HepG2 (cell line): Measurements from ENCODE around the gene P2RY6. TPM values are rescaled to one million over a fixed set of nuclear protein-coding genes. Genes with fewer than 3 reads are reported as not detected.

Source experiments
- CEBPG ChIP-seq: IDR thresholded peaks from 2 replicates; pipeline ENCODE4 v1.6.1; 2016
- CHD4 ChIP-seq: fragments of 200-600 bp; sonication (generic); IDR thresholded peaks from 2 replicates; pipeline ENCODE4 v1.7.0; 2017; ENCODE audit warnings: mild to moderate bottlenecking, low read length, borderline replicate concordance
- DNMT3B ChIP-seq: conservative IDR thresholded peaks from 2 replicates; pipeline ENCODE4 v1.6.1; 2016; ENCODE audit warnings: missing biosample characterization, control low read depth
- DR1 ChIP-seq: sonication (generic); formaldehyde crosslinking; IDR thresholded peaks from 2 replicates; pipeline ENCODE4 v1.8.0; 2021; ENCODE audit warnings: mild to moderate bottlenecking, missing genetic modification reagents, inconsistent platforms
- ELF3 ChIP-seq: IDR thresholded peaks from 2 replicates; pipeline ENCODE4 v1.6.1; 2016; ENCODE audit warnings: missing genetic modification reagents, missing compliant biosample characterization
- ISX ChIP-seq: sonication (generic); formaldehyde crosslinking; conservative IDR thresholded peaks from 2 replicates; pipeline ENCODE4 v1.5.0; 2020; ENCODE audit warnings: missing genetic modification reagents
- KDM5A ChIP-seq: fragments of 200-600 bp; sonication (generic); IDR thresholded peaks from 2 replicates; pipeline ENCODE4 v1.7.0; 2018; ENCODE audit warnings: antibody characterized with exemption, mild to moderate bottlenecking, low read length, borderline replicate concordance
- MIER3 ChIP-seq: IDR thresholded peaks from 2 replicates; pipeline ENCODE4 v1.6.1; 2016; ENCODE audit warnings: missing compliant biosample characterization, borderline replicate concordance
- MTA1 ChIP-seq: sonication (generic); formaldehyde crosslinking; IDR thresholded peaks from 2 replicates; pipeline ENCODE4 v1.4.0; 2020; ENCODE audit warnings: missing genetic modification reagents, mild to moderate bottlenecking, borderline replicate concordance
- NBN ChIP-seq: fragments of 450-650 bp; conservative IDR thresholded peaks from 2 replicates; pipeline ENCODE4 v1.6.1; 2017
- POLR2A ChIP-seq, 2 experiments: IDR thresholded peaks; 2 replicates each; pipeline ENCODE4 v1.6.1; 2011; ENCODE audit warnings: low read depth in 2 of 2, low read length in 2 of 2, mild to moderate bottlenecking in 1 of 2, moderate library complexity in 1 of 2; ENCODE audit not compliant: insufficient read depth in 1 of 2
- POLR2G ChIP-seq: fragments of 200-400 bp; formaldehyde crosslinking; IDR thresholded peaks from 2 replicates; pipeline ENCODE4 v1.6.1; 2018; ENCODE audit warnings: mild to moderate bottlenecking, low read depth, low read length, moderate library complexity
- RARA ChIP-seq: IDR thresholded peaks from 2 replicates; pipeline ENCODE4 v1.6.1; 2016; ENCODE audit warnings: missing genetic modification reagents, missing compliant biosample characterization
- SOX5 ChIP-seq: IDR thresholded peaks from 2 replicates; pipeline ENCODE4 v1.6.1; 2016; ENCODE audit warnings: borderline replicate concordance
- ZFP82 ChIP-seq: sonication (generic); formaldehyde crosslinking; IDR thresholded peaks from 2 replicates; pipeline ENCODE4 v1.5.1; 2020; ENCODE audit warnings: mild to moderate bottlenecking, missing genetic modification reagents, borderline replicate concordance
- ZMAT3 ChIP-seq: sonication (generic); formaldehyde crosslinking; conservative IDR thresholded peaks from 2 replicates; pipeline ENCODE4 v1.7.0; 2021; ENCODE audit warnings: missing genetic modification reagents
- ZMYM2 ChIP-seq: sonication (generic); formaldehyde crosslinking; IDR thresholded peaks from 2 replicates; pipeline ENCODE4 v1.8.0; 2022; ENCODE audit warnings: mild to moderate bottlenecking, missing genetic modification reagents
- ZNF230 ChIP-seq: sonication (generic); formaldehyde crosslinking; IDR thresholded peaks from 2 replicates; pipeline ENCODE4 v1.4.0; 2020; ENCODE audit warnings: mild to moderate bottlenecking, missing genetic modification reagents
- ZNF510 ChIP-seq: sonication (generic); formaldehyde crosslinking; IDR thresholded peaks from 2 replicates; pipeline ENCODE4 v1.4.0; 2020; ENCODE audit warnings: low read depth, mild to moderate bottlenecking, missing genetic modification reagents
- ZNF616 ChIP-seq: sonication (generic); formaldehyde crosslinking; IDR thresholded peaks from 2 replicates; pipeline ENCODE4 v1.5.0; 2020; ENCODE audit warnings: low read depth, mild to moderate bottlenecking, missing genetic modification reagents
- polyA plus RNA-seq, 8 experiments: library from polyadenylated mRNA; depleted of rRNA in 3 of 8; stranded (reverse) in 7 of 8; unstranded in 1 of 8; fragments of >200 nt; fragmentation: Illumina TruSeq in 4 of 8; extraction: Trizol in 4 of 8; gene quantifications; 2 replicates each; pipeline versions ENCODE4 v1.2.1 to v1.2.3, GENCODE V29; 2011 to 2016; ENCODE audit warnings: low read depth in 4 of 8, missing spikeins in 1 of 8, mixed read lengths in 1 of 8; ENCODE audit not compliant: insufficient read depth in 1 of 8
- total RNA-seq, 5 experiments: library from RNA; depleted of rRNA; stranded (reverse); fragments of >200 nt; fragmentation: Illumina TruSeq; extraction: Trizol; gene quantifications; 2 replicates each; pipeline ENCODE4 v1.2.3, GENCODE V29; 2016; ENCODE audit warnings: low read depth in 1 of 5
- TF ChIP-seq, protein P1 (sequence below), 2 experiments: sonication (generic) in 1 of 2; formaldehyde crosslinking in 1 of 2; IDR thresholded peaks; 2 replicates each; pipeline versions ENCODE4 v1.4.0 to v1.6.1; 2018 to 2020; ENCODE audit warnings: missing genetic modification reagents in 2 of 2, borderline replicate concordance in 1 of 2, low read depth in 1 of 2, mild to moderate bottlenecking in 1 of 2, missing biosample characterization in 1 of 2
- TF ChIP-seq, protein P2 (sequence below): sonication (generic); formaldehyde crosslinking; IDR thresholded peaks from 2 replicates; pipeline ENCODE4 v1.5.1; 2020; ENCODE audit warnings: mild to moderate bottlenecking, missing genetic modification reagents, moderate library complexity
- TF ChIP-seq, protein P3 (sequence below): sonication (generic); formaldehyde crosslinking; IDR thresholded peaks from 2 replicates; pipeline ENCODE4 v1.8.1; 2023; ENCODE audit warnings: mild to moderate bottlenecking, missing genetic modification reagents
- TF ChIP-seq, protein P4 (sequence below): IDR thresholded peaks from 2 replicates; pipeline ENCODE4 v1.6.1; 2016; ENCODE audit warnings: low read depth

The P2RY6 gene
- total and polyA plus RNA-seq, 2 of the 13 experiments (the other 11 are each of a cell fraction or from before 2014, with no cell fraction given) = 0.09 to 0.29 TPM

DNA sequence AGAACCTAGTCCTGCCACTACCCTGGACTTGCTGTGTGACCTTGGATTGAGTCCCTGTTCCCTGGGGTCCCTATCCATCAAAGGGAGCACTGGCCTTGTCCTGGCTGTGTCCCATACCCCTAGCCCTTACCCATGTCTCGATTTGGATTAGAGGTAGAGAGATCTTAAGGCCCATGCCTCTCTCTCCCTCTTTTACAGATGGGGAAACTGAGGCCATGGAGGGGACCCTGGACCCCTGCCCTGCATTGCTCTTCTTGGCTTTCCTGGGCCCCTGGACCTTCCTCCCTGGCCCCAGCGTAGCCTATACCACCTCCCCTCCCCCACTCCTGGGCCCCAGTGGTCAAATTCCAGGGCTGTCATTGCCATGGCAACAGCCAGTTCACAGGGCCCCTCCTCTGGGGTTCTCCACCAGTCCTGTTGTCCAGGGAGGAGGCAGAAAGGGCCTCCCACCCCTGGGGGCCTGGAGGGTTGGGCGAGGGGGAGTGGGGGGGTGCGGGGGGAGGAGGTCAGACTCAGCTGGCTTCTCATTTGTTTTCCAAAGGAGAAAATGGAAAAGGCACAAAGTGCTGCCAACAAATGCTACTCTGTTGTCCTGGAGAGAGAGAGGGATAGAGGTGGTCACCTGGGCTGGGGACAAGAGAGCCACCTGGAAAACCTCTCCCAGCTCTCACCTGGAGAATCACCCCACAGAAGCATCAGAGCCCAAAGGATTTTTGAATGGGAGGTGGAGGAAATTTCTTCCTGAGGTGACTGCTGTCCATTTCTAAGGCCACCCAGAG, 59.2 kb downstream of the P2RY6 start (continued):
- TF ChIP-seq, protein P1, sequence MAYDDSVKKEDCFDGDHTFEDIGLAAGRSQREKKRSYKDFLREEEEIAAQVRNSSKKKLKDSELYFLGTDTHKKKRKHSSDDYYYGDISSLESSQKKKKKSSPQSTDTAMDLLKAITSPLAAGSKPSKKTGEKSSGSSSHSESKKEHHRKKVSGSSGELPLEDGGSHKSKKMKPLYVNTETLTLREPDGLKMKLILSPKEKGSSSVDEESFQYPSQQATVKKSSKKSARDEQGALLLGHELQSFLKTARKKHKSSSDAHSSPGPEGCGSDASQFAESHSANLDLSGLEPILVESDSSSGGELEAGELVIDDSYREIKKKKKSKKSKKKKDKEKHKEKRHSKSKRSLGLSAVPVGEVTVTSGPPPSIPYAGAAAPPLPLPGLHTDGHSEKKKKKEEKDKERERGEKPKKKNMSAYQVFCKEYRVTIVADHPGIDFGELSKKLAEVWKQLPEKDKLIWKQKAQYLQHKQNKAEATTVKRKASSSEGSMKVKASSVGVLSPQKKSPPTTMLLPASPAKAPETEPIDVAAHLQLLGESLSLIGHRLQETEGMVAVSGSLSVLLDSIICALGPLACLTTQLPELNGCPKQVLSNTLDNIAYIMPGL (CRISPR knock-in tag; IDR thresholded peaks at IDR 0.05; ENCODE audit: borderline replicate concordance in 1 of 2, low read depth in 1 of 2) = 0 out of 4 replicates have a peak, but pooled peaks of 1 of the 2 experiments have one; percentile 15
- no peak for TF ChIP-seq ZMYM2
- 0 out of 4 replicates have a peak, but pooled peaks of 1 of the 2 experiments have one; percentile 6 for TF ChIP-seq POLR2A (IDR thresholded peaks at IDR 0.05; ENCODE audit: insufficient read depth in 1 of 2, low read depth in 2 of 2, low read length in 2 of 2)
- TF ChIP-seq ZNF510 (CRISPR knock-in tag) = 0 out of 2 replicates have a peak, but pooled peaks have one; percentile 61
- no peak for TF ChIP-seq NBN
- TF ChIP-seq KDM5A = peak; percentile 29; the same call in 1 of the 2 replicates
- peak; percentile 45; the same call in 1 of the 2 replicates for TF ChIP-seq CHD4
- TF ChIP-seq ZMAT3 (CRISPR knock-in tag) = 0 out of 2 replicates have a peak, but pooled peaks have one; percentile 21
- peak; percentile 53; the same call in 1 of the 2 replicates for TF ChIP-seq MIER3
- TF ChIP-seq, protein P2, sequence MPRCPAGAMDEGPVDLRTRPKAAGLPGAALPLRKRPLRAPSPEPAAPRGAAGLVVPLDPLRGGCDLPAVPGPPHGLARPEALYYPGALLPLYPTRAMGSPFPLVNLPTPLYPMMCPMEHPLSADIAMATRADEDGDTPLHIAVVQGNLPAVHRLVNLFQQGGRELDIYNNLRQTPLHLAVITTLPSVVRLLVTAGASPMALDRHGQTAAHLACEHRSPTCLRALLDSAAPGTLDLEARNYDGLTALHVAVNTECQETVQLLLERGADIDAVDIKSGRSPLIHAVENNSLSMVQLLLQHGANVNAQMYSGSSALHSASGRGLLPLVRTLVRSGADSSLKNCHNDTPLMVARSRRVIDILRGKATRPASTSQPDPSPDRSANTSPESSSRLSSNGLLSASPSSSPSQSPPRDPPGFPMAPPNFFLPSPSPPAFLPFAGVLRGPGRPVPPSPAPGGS (CRISPR knock-in tag) = no peak
- peak; percentile 54 for TF ChIP-seq ZFP82
- no peak for TF ChIP-seq CEBPG (CRISPR knock-in tag)
- TF ChIP-seq ELF3 = 0 out of 2 replicates have a peak, but pooled peaks have one; percentile 26
- 0 out of 2 replicates have a peak, but pooled peaks have one; percentile 27 for TF ChIP-seq POLR2G
- TF ChIP-seq, protein P3, sequence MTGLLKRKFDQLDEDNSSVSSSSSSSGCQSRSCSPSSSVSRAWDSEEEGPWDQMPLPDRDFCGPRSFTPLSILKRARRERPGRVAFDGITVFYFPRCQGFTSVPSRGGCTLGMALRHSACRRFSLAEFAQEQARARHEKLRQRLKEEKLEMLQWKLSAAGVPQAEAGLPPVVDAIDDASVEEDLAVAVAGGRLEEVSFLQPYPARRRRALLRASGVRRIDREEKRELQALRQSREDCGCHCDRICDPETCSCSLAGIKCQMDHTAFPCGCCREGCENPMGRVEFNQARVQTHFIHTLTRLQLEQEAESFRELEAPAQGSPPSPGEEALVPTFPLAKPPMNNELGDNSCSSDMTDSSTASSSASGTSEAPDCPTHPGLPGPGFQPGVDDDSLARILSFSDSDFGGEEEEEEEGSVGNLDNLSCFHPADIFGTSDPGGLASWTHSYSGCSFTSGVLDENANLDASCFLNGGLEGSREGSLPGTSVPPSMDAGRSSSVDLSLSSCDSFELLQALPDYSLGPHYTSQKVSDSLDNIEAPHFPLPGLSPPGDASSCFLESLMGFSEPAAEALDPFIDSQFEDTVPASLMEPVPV (CRISPR knock-in tag) = peak; percentile 66; the same call in 1 of the 2 replicates
- TF ChIP-seq, protein P4, sequence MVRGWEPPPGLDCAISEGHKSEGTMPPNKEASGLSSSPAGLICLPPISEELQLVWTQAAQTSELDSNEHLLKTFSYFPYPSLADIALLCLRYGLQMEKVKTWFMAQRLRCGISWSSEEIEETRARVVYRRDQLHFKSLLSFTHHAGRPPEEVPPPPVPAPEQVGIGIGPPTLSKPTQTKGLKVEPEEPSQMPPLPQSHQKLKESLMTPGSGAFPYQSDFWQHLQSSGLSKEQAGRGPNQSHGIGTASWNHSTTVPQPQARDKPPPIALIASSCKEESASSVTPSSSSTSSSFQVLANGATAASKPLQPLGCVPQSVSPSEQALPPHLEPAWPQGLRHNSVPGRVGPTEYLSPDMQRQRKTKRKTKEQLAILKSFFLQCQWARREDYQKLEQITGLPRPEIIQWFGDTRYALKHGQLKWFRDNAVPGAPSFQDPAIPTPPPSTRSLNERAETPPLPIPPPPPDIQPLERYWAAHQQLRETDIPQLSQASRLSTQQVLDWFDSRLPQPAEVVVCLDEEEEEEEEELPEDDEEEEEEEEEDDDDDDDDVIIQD (CRISPR knock-in tag) = no peak
- TF ChIP-seq ISX = no peak
- peak; percentile 31; the same call in 1 of the 2 replicates for TF ChIP-seq ZNF616 (CRISPR knock-in tag)
- peak; percentile 59 for TF ChIP-seq RARA (CRISPR knock-in tag)
- TF ChIP-seq SOX5 (CRISPR knock-in tag) = peak; percentile 59; the same call in 1 of the 2 replicates
- TF ChIP-seq DNMT3B (CRISPR knock-in tag) = no peak
- peak; percentile 48; the same call in 1 of the 2 replicates for TF ChIP-seq MTA1 (CRISPR knock-in tag)
- 0 out of 2 replicates have a peak, but pooled peaks have one; percentile 17 for TF ChIP-seq ZNF230
- no peak for TF ChIP-seq DR1 (CRISPR knock-in tag)
